ENCODE measurements around the gene N4BP2L2.
A peak's percentile ranks its signal among the peaks of the same experiment; 100 is the strongest.
"Not testable (repeated sequence)": the region's sequence is repeated elsewhere in the genome, so short reads cannot be mapped to it uniquely, and the experiment has no call there.

Gene N4BP2L2

GRCh38 chr13:32538621-32539246, at the start of gene N4BP2L2:
TSS of gene N4BP2L2 (minus strand) at chr13:32538795. CDS start at chr13:32537027, 1,768 bp downstream.
- intact Hi-C loops (cut with DNase I): loop anchor here (2.0 to 10.0 kb wide), 2 partner anchors 110 to 224 kb away; partner anchors contain the start of genes BRCA2, N4BP2L1 and ZAR1L
- DNase-seq: peak; percentile 91 to 99 (median 94)

GRCh38 chr13:32587811-32588170, 49.2 kb upstream of the N4BP2L2 start:
- DNase-seq: no peak
- intact Hi-C loops (cut with DNase I): loop anchor here (1.0 to 10.0 kb wide), 5 partner anchors 52 to 1135 kb away; no protein-coding TSS in a partner anchor

GRCh38 chr13:32587011-32587810, 48.6 kb upstream of the N4BP2L2 start:
- peak; percentile 45 to 92 (median 70) for DNase-seq
- intact Hi-C loops (cut with DNase I): loop anchor here (1.0 to 10.0 kb wide), 5 partner anchors 52 to 1135 kb away; no protein-coding TSS in a partner anchor

DNA sequence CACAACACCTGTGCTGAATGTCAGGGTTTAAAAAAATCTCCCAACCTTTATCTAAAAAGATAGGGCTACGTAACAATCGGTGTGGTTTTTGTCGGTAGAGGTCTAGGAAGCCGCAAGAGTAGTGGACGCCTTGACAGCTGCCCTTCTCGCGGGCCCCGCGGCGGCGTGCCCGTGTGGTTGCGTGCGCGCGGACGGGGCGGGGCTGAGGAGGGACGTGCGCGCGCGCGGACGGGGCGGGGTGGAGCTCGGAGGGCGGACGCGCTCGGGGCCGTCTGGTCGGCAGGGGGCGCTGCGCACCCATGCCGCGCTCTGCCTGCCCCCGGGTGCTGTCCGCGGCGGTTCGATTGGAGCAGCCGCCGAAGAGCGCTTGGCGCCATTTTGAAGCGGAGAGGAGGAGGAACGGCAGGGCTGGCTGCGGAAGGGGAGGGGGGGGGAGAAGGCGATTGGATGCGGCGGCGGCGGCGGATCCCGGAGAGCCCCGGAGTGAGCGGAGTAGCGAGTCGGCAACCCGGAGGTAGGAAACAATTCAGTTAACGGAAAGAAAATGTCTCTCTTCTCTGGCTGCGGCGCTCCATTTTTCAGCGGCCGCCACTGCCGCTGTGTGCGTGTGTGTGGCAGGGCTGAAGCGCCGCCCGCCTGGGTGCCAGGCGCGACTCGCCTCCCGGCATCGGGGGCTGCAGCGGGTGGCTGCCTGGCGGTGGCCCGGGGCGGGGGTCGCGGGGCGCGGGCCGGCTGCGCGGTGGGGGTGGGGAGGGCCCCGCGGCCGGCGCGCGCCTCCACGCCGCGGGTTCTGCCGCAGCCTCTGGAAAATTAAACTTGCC, 47.7 kb upstream of the N4BP2L2 start, which contains the start of gene PDS5B:
Gene PDS5B, plus strand, starts transcription at position 373 of the 821 bp plus-strand sequence. CDS start 62,321 bp downstream, outside the sequence.
- peak; percentile 88 to 99 (median 92) for DNase-seq
- intact Hi-C loops (cut with DNase I): loop anchor here (2.0 to 10.0 kb wide), 4 partner anchors 65 to 1136 kb away; no protein-coding TSS in a partner anchor

- DNase-seq: peak in 1 of 10 donors; percentile 72
- intact Hi-C loops (cut with DNase I): loop anchor here (2.0 to 10.0 kb wide), 4 partner anchors 65 to 1137 kb away; no protein-coding TSS in a partner anchor
Measured at GRCh38 chr13:32585550-32586079, 47.0 kb upstream of the N4BP2L2 start.

- intact Hi-C loops (cut with DNase I): loop anchor here (10.0 kb wide), 1 partner anchor 668 kb away; no protein-coding TSS in a partner anchor
Measured at GRCh38 chr13:32582991-32583390, 44.4 kb upstream of the N4BP2L2 start.

GRCh38 chr13:32582281-32582680, 43.7 kb upstream of the N4BP2L2 start:
- intact Hi-C loops (cut with DNase I): loop anchor here (10.0 kb wide), 1 partner anchor 667 kb away; no protein-coding TSS in a partner anchor

More at GRCh38 chr13:32582991-32583390, 44.4 kb upstream of the N4BP2L2 start:
- no peak for DNase-seq

DNA sequence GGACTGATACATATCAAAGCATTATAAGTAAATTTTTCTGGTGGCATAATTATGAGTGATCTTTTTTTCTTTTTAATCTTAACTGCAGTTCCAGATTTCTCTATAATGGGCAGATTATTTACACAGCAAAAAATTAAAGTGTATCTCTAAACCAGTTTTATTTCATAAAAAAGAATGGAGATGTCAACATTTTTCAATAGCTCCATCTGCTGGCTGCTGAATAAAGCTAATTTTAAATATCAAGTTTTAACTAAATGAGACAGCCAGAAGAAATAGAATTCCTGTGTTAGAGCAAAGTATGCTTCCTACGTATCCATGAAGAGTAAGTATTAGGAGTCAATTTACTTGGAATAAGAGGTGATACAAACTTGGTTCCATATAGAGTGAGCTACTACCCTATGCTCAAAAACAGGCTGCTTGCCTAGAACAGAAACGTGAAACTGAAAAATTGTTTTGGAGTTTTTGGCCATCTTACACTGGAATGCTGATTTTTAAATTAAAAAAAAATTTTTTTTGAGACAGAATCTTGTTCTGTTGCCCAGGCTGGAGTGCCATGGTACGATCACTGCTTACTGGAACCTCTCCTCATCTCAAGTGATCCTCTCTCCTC, 42.7 kb upstream of the N4BP2L2 start:
- DNase-seq: no peak
- intact Hi-C loops (cut with DNase I): loop anchor here (1.0 to 10.0 kb wide), 2 partner anchors 200 to 666 kb away; no protein-coding TSS in a partner anchor

More at GRCh38 chr13:32582281-32582680, 43.7 kb upstream of the N4BP2L2 start:
- DNase-seq: no peak

DNA sequence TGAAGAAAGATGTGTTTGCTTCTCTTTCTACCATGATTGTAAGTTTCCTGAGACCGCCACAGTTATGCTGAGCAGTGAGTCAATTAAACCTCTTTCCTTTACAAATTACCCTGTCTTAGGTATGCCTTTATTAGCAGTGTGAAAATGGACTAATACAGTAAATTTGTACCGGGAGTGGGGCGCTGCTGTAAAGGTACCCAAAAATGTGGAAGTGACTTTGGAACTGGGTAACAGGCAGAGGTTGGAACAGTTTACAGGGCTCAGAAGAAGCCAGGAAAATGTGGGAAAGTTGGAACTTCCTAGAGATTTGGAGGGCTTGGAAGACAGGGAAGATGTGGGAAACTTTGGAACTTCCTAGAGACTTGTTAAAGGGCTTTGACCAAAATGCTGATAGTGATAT, 38.4 kb upstream of the N4BP2L2 start:
- DNase-seq: no peak
- intact Hi-C loops (cut with DNase I): no loop called here

- intact Hi-C loops (cut with DNase I): not testable (repeated sequence)
Measured at GRCh38 chr13:32575687-32576086, 37.1 kb upstream of the N4BP2L2 start.

DNA sequence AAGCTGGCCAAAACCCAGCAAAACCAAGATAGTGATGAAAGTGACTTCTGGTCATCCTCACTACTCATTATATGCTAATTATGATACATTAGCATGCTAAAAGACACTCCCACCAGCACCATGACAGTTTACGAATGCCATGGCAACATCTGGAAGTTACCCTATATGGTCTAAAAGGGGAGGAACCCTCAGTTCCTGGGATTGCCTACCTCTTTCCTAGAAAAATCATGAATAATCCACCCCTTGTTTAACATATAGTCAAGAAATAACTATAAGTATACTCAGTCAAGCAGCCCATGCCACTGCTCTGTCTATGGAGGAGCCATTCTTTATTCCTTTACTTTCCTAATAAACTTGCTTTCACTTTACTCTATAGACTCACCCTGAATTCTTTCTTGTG, 22.2 kb upstream of the N4BP2L2 start:
- DNase-seq; intact Hi-C loops (cut with DNase I): not testable (repeated sequence)

More at GRCh38 chr13:32575687-32576086, 37.1 kb upstream of the N4BP2L2 start:
- not testable (repeated sequence) for DNase-seq

DNA sequence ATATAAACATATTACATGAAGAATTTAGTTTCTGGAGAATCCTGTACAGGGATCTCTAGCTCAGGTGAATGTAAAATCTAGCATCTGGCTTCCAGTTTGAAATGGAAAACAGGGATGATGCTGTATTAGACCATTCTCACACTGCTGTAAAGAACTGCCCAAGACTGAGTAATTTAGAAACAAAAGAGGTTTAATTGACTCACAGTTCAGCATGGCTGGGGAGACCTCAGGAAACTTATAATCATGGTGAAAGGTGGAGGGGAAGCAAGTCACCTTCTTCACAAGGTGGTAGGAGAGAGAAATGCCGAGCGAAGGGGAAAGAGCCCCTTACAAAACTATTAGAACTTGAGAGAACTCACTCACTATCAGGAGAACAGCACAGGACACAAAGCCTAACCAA, 17.0 kb upstream of the N4BP2L2 start:
- no peak for DNase-seq
- intact Hi-C loops (cut with DNase I): no loop called here

GRCh38 chr13:32553720-32554119, 15.1 kb upstream of the N4BP2L2 start:
- intact Hi-C loops (cut with DNase I): no loop called here
- no peak for DNase-seq

- DNase-seq: no peak
- intact Hi-C loops (cut with DNase I): no loop called here
Measured at GRCh38 chr13:32549788-32550187, 11.2 kb upstream of the N4BP2L2 start.

DNA sequence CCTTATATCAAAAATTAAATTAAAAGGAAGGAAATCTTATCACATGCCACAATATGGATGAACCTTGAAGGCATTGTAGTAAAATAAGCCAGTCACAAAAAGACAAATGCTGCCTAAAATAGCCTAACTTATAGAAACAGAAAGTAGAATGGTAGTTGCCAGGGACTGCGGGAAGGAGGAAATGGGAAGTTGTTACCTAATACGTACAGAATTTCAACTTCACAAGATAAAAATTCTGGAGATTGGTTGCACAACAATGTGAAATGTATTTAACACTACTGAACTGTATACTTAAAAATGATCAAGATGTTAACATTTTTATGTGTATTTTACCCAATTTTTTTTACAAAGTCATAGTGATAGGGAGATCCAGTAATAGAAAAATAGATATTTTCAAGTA, 10.2 kb upstream of the N4BP2L2 start:
- DNase-seq: no peak
- intact Hi-C loops (cut with DNase I): no loop called here

DNA sequence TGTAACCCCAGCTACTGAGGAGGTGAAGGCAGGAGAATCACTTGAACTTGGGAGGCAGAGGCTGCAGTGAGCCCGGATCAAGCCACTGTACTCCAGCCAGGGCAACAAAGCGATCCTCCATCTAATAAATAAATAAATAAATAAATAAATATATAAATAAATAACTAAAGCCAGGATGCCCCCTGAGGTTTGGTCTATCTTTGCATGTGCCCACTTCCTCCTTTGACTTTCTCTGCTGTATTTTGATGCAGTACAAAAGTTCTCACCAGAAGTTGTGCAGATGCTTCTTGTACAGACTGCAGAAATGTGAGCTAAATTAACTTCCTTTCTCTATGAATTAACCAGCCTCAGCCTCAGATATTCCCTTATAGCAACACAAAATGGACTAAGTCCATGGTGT, 6.5 kb upstream of the N4BP2L2 start:
- intact Hi-C loops (cut with DNase I): no loop called here
- no peak for DNase-seq

DNA sequence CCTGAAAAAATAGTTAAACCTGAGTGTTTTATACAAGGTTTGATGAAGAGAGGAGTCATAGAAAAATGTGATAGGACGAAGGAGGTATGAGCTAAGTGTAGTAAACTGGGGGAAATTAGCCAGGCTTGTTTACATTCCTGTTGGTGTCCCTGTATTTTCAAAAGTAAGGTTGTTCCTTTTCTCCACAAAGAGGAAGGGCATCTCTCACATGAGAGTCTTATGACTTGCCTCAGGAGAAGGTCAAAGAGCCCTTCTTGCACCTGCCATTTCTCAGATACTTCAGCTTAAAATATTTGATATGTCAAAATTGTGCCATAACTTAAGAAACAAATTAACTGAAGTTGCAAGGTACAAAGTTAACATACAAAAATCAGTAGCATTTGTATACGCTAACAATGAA, 3.6 kb upstream of the N4BP2L2 start:
- DNase-seq: no peak
- intact Hi-C loops (cut with DNase I): loop anchor here (1.0 kb wide), 1 partner anchor 117 kb away; no protein-coding TSS in a partner anchor

- DNase-seq: peak in 5 of 10 donors; percentile 11 to 89 (median 28)
Measured at GRCh38 chr13:32538143-32538620, 413 bp downstream of the N4BP2L2 start.

More at GRCh38 chr13:32538143-32538620, 413 bp downstream of the N4BP2L2 start:
- intact Hi-C loops (cut with DNase I): loop anchor here (2.0 to 10.0 kb wide), 2 partner anchors 109 to 223 kb away; partner anchors contain the start of genes BRCA2, N4BP2L1 and ZAR1L

Data from posterior cingulate gyrus (tissue), 11 donors.